NCI-H2227 (cell line): ENCODE measurements around the gene FRY.

Experiments
- DNase-seq: peaks from one replicate; lab custom pipeline; 2025; ENCODE audit not compliant: unreplicated experiment; lab: John Stamatoyannopoulos, UW

Gene FRY

DNA sequence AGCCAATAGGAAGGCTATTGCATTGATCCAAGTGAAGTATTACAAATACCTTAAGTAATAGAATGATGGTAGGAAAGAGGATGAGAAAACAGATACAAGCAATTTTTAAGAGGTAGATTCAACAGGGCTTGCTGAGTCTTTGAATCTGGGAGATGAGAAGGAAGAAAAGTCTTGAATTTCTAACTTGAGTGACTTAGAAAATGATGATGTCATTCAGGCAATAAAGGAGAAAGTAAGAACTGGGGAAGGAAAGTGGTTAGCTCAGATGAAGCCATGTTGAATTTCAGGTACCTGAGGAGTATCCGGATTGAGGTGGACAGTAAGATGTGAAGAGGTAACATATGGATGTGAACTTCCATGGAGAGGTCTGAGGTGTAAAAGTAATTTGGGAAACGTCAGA lies 15.5 kb upstream of the FRY start:
- DNase-seq, result no peak

DNA sequence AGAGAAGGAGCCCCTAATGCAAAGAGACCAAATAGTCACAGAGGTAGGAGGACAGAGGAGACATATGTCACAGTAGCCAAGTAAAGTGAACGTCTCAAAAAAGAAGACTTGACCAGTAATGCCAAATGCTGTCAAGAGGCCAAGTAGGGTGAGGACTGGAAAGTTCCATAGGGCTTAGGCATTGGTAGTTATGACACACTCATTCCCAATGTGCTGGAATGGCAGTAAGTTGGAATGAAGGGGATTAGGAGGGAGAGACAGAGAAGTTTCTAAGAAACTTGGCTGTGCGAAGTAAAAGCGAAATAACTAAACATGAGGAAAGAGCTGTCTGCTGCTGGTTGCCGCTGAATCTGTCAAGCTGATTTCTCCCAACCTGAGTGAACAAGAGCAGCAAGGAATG lies 14.9 kb upstream of the FRY start:
- no peak for DNase-seq

DNA sequence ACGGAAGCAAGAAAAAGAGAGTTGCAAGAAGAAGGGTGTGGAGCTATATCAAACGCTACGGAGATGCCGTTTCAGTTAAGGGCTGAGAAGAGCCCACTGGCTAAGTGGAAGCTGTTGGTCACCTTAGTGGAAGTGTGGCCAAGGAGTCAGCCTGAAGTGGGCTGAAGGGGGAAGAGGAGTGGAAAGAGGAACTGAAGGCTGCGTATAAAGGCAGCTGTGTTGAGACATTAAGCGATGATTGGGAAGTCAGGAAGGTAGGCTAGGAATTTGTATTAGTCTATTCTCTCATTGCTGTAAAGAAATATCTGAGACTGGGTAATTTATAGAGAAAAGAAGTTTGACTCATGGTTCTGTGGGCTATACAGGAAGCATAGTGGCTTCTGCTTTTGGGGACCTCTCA lies 14.1 kb upstream of the FRY start:
- DNase-seq, result no peak

DNA sequence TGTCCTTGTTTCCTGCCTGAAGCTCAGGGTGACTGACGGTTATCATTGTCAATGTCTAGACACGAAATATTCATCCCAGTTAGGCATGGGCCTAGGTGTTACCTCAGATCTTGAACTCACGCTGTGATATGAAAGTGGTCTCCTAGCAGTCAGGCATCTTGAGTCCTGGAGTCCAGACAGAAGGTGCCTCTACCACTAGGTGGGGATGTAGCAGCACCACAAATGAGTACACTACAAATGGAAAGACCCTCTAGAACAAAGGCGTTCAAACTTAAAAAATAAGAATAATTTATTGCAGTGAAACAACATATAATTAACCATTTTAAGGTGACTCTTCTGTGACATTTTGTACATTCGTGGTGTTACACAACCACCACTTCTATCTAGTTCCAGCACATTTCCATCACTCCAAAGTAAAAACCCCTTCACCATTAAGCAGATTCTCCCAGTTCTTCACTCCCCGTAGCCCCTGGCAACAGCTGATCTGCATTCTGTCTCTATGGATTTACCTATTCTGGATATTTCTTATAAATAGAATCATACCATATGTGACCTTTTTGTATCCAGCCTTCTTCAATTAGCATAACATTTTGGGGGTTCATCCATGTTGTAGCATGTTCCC lies 11.9 kb upstream of the FRY start:
- DNase-seq, result peak; percentile 24

DNA sequence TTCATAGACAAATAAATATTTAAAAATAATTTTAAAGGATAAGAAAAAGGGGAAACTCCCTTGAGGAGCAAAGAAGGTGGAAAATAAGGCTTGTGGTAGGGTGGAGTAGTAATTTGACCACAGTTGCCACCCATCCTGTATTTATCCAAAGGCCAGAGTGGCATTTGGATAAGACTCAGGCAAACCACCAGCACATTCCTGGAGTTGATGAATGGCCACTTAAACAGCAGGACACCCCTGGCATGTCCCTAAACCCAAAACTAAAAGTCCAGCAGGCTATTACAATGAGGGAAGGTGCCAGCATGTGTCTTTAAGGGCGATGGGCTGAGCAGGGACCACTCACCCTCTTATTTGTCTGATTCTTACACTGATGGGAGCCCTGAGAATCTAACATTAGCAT lies 9.8 kb upstream of the FRY start:
- DNase-seq, result no peak

DNA sequence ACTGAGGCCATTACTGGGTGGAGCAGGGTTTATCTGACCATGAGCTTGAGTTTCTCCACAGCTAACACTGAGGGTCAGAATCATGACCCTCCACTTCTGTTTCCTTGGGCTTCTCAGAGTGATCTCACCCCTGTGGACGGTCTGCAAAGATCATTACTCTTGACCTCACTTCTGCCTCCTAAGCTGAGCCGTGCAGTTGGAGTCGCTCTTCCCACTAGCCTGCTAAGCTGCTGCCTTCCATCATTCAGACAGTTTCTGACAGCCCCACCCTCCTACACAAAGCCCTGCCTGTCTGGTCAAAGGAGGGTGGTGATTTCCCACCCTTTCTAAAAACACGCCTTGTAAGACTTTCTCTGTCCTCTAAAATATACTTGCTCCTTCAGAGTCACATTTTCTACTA lies 9.3 kb upstream of the FRY start:
- no peak for DNase-seq

DNA sequence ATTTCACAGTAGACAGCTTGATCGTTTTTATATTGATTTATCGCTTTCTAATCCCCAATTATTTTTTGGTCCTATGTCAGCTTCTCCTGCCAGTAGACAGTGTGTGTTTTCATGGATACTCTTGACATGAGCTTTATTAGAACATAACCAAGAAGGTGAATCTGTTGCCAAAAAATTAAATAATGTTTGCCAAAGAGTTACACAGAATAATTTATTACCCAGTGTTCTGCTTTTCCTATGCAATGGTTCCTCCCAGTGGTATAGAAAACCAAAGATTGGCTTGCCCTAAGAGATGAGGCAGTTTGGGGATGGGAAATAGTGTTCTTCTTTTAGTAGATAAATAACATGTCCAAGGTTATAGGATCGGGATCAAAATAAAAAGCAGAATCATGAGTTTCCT lies 8.5 kb upstream of the FRY start:
- DNase-seq, result no peak

DNA sequence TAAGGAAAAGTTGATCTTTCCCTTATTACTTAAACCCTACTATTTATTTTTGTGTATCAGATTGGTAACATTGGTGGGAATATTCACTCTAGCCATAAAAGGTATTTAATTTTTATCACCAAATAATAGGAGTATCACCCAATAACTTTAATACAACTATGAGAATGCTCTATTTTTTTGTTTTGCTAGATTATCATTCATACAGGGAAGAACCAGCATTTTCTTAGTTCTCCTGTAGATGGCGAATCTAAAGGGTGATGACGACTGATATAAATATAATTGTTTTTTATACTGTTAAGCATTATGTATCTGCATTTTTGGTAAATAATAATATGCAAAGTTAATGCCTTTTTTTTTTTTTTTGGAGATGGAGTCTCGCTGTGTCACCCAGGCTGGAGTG lies 7.9 kb upstream of the FRY start:
- no peak for DNase-seq

DNA sequence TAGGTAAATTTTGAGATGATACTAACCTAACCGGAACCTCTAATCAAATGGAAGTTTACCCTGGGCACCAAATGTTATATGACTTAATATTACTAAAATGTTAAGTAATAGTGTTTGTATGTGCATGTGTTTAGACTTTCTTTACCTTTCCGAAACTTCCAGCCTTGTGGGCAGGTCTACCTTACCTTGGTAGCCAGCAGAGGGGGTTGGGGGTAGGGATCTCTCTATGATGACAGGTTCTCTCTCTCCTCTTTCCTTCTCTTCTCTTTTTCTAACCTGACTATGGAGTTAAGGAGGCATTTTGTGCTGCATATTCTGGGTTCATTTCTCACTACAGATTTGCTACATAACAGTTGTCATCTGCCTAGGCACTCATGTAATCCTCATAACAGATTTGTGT lies 6.8 kb upstream of the FRY start:
- DNase-seq, result no peak

DNA sequence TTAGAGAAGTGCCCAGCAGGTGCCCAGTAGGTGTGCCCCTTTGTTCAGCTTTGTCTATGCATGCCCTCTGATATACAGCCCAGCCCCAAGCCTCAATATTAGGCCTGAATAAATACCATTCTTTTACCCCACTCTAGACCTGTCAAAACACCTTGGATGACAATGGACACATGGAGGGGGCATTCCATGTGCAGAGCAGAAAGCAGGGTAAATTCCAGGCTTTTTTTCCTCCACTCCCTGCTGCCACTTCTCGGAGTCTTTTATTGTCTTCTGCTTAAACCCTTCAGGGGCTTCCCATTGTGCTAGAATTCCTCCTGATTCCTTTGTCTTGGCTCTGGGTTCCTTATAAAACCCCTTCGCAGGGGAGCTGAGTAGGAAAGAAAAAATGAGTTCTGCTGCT lies 5.8 kb upstream of the FRY start:
- DNase-seq, result no peak

DNA sequence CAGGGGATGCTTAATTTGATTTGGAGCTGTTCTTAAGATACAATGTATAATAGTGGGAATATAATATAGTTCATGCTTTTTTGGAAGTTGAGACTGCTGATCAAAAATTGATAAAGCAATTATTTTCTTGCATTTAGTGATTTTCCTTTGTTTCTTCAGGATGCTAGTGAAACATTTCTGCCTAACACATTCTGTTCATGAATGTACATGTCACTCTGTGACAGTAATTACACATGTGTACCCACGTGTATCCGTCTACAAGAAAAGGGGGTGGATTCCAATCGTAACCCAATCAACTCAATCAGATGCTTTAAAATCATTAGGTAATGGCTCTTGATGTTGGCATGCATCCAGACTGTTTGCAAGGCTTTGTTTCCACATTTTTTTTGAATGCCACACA lies 5.0 kb upstream of the FRY start:
- DNase-seq, result no peak

DNA sequence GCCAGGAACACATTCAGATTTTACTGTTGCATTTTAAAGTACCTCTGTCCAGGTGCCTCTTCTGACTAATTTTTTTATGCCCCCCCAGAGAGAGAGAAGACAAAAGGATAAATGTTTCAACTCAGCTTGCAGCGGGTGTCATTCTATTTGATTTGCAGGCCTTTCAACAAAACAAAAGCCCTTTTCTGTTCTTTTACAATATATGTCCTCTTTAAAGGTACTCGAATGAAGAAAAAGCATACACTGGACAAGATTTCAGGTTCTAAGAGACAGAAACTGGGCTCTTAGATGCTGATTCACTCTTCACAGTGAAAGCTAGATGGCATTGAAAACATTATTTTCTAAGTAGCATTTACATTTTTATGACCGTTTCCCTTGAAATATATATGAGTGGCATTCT lies 2.9 kb upstream of the FRY start:
- DNase-seq, result no peak

DNA sequence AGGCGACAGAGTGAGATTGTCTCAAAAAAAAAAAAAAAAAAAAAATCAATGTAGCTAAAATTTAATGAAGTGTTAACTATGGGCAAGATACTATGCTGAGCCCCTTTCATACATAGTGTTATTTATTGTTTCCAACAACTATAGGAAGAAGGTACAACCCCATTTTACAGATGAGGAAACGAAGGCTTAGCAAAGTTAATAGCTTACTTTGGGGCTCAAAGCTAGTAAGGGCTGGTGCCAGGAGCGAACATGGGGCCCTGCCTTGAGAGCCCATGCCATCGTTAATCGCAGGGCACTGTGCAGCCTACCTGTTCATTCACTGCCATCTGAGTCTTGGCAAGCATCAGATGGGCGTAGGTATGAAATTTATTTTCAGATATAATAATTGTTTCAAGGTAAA lies 1.9 kb upstream of the FRY start:
- DNase-seq, result no peak

DNA sequence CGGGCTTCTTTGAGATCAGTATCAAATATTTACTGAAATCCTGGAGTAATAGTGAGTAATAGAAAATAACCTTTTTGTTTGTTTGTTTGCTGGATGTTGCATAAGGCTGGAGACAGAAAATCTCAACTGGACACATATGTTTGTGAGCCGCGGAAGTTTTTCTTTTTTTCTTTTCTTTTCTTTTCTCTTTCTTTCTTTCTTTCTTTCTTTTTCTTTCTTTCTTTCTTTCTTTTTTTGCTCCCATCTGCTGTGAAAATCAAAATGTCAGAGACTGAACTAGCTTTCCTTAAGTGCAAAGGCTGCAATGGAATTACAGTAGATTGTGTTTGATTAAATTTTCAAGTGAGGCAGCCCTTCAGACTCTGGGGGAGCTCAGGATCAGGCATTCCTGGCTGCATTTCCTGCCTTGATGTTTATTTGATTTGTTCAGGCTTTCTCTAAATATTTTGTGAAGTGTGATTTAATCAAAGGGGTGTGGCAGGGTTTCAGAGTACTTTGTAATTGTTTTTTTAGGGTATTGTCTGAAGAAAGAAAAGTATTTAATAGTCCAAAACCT lies 319 bp downstream of the FRY start:
- DNase-seq, result no peak

DNA sequence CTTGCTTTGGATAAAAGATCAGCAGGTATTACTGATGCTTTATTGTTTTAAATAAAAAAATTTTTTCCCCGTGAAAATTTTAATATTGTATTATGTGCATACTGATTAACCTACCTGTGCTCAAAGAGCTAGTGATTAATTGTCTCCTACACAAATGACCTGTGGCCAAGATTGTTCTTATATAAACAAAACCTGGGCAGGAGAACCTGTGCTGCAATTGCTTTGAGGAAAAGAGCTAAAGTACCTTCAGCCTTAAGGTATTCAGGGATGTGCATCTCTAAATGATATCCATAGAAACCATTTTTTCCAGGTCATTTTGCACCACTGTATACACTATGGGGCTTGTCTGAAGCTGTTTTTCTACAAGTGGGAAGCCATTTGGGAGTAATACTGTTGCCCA lies 1.2 kb downstream of the FRY start:
- no peak for DNase-seq

DNA sequence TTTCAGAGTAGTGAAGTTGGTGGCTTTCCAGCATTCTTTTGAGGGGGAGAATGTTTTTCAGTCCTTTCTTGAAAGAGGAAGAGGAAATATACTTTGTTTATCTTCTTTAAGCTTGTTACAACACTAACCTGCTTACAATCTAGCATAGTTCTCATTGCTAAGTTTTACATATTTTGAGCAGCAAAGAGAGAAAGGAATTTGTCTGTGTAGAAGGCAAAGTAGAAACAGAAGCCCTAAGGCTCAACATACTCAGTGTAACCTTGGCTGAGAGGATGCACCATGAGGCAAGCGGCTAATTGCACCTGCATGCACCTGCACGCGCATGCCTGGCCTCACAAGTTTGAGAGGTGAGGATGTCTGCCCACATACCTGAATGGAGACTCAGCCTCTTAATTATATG lies 2.2 kb downstream of the FRY start:
- no peak for DNase-seq

DNA sequence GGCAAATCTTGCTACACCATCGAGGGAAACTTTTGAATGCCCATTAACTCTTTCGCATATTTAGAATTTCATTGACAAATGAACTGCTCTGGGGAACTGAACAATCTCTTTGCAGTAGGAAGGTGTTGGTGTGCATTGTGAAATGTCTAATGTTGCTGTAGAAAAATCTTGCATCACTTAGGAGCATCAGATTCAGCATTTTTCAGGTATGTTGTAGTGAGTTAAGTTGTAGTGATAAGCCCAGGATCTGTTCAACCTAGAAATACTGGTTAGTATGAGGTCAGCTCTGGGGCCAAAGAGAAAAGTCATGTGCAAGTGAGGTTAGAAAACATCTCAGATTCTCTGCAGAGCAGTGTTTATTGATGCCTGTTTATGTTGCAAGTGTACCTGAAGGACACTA lies 4.1 kb downstream of the FRY start:
- no peak for DNase-seq

DNA sequence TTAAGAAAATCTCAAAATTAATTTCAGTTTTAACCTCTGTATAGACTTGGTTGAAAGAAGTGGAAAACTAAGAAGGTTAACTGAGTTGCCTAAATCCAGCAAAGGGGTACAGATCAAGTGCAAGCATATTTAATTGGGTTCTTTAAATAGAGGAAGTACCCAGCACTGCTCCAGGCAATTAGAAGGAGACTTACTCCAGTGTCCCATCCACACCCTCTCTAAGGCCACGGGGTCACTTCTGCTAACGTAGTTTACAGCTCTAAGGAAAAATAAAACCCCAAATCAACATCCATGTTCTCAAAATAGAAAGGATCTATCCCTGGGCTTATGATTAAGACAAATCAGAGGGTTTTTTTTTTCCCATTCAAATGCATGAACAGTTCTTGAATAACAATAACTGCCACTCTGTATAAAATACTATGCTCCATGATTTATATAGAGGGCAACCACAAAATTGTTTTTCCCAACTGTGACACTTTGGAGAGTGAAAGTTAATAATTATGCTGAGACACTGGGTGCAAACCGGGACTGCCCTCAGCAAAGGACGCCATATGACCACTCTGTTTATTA lies 4.6 kb downstream of the FRY start:
- no peak for DNase-seq

DNA sequence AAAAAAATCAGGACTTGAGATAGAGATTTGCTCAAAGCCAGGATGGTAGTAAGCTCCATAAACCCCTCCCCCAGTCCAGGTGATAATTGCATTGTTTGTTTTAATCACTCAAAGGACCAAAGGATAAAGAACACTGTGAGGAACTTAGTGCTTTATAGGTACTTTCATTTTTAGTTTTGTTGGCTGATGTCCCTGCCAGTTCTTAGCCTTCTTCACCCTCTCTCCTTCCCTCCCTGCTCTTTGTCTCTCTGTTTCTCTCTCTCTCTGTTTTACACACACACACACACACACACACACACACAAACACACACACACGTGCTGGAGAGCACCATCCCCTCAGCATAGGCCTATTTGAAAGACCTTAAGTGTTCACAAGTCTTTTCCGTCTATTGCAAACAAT lies 5.2 kb downstream of the FRY start:
- no peak for DNase-seq

DNA sequence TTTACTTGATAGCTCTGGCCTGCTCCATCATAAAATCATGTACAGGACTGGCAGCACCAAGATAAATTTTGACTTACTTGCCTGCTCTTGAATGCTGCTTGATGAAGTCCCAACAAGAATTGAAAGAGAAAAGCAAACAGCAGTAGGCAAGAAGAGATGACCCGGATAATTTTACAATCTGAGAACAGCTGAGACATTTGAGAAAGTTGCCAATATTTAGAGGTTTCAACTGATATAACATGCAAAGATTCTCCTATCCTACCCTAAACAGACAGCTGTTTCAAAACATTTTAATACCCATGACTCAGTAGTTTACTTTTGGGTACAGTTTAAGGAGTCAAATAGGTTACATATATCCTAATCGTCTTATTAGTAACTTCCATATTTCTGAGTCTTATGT lies 5.9 kb downstream of the FRY start:
- no peak for DNase-seq

DNA sequence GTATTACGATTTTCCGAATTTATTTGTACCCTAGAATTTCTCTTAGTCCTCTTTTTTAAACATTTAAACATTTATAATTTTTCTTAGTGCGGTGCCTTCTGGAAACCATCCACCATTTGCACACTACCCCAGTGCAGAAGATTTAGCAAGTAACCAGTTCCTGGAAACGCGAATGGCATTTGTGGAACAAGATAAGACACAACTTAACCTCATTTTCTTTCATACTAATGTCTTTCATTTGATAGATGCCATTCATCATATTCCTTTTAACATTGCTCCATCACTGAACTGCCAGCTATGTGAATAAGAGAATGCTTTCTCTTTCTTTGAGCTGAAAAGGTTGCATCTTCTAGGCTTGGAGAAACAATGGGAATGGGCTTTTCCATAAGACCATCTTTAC lies 6.8 kb downstream of the FRY start:
- DNase-seq, result no peak

DNA sequence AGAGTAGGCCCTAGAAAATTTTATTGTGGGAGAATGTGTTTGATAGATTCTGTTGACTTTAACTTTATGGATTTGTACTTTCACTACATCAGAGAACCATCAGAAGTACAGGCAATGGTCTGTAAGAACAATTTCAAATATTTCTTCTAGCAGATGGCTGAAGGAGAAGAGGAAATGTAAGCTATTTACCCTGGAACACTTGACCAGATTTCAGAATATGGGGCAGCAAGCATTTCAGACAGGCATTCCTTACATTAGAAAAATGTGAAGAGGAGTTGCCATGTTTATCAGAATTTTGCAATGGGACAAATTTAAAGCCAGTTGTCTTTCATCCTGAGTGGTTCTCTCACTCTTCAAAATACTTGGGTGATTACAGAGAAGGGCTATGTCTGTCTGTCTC lies 7.5 kb downstream of the FRY start:
- no peak for DNase-seq

DNA sequence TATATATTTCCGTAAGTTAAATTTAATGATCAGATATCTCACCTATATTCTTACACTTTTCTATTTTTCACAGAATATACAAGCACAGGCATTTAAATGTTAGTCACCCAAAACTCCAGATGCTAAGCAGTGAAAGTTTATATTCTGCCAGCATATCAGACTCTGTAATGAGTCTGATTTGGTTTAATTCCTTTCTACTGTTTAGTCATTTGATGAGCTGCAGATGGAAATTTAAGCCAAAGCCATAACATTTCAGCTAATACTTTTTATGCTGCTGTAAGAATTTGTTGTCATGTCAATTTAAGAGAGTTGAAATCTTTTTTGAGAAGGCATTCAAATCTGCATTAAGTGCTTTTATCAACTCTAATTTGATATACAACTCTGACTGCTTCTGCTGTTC lies 8.0 kb downstream of the FRY start:
- DNase-seq, result no peak
